ENCODE measurements around the gene G6PC3.

G6PC3 gene

GRCh38 chr17:44105941-44106340, 35.4 kb downstream of the G6PC3 start:
- no peak for ATAC-seq
- TF ChIP-seq TOX (CRISPR knock-in tag; IDR thresholded peaks at IDR 0.05; ENCODE audit: borderline replicate concordance) (no peak), ISL1 (CRISPR knock-in tag; IDR thresholded peaks at IDR 0.05) (no peak), TSHZ2 (CRISPR knock-in tag; IDR thresholded peaks at IDR 0.05) (no peak), GLIS3 (CRISPR knock-in tag; IDR thresholded peaks at IDR 0.05) (no peak)

- ATAC-seq: no peak
- TF ChIP-seq BACH2 (CRISPR knock-in tag; IDR thresholded peaks at IDR 0.05; ENCODE audit: borderline replicate concordance) (no peak), ZC3H10 (CRISPR knock-in tag; IDR thresholded peaks at IDR 0.05) (no peak), RARB (CRISPR knock-in tag; IDR thresholded peaks at IDR 0.05) (no peak), TOX (CRISPR knock-in tag; IDR thresholded peaks at IDR 0.05; ENCODE audit: borderline replicate concordance) (no peak), ZFP30 (CRISPR knock-in tag; IDR thresholded peaks at IDR 0.05) (no peak), ZNF565 (CRISPR knock-in tag; conservative IDR thresholded peaks at IDR 0.05; ENCODE audit: low read depth) (no peak), TCF4 (CRISPR knock-in tag; IDR thresholded peaks at IDR 0.05; ENCODE audit: borderline replicate concordance) (no peak), PPARA (CRISPR knock-in tag; IDR thresholded peaks at IDR 0.05; ENCODE audit: borderline replicate concordance) (no peak)
Observed at GRCh38 chr17:44106801-44107200, 36.3 kb downstream of the G6PC3 start.

DNA sequence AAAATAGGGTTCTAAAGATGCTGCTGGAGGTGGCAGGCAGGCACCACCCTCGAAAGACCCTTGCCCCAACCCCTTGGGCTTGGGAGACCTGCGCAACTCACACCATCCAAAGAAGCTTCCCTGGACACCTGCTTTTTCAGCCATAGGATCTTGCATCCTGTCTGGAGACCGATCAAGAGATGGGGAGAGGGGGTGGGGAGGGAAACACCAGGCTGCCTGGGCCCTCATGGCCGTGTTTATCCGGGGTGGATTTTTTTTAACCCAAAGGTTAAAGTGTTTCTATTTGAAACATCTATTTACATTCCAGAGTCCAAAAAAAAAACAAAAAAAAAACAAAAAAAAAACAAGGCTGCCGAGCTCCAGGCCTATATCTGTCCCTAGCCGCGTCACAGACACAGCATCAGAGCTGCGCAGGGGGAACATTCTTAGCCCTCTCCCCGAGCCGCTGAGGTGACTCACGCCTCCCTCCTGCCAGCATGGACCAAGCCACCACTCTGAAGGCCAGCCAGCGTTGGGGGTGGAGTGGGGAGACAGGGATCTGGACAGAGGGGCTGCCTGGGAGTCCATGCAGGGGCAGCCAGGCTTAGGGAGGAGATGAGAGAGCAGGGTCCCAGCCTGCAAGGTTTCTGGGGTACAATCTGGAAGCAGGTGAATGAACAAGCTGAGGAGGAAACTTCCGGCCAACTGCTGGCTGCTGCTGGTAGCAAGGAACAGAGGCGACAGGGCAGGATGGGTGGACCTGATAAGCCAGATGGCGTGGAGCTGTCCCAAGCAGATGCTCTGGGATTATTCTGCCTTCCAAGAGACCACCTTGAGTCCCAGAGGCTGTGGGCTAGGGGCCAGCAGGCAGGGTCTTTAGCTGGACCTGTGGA, 38.1 kb downstream of the G6PC3 start:
- peak; percentile 85 for ATAC-seq
- TF ChIP-seq TSHZ2 (CRISPR knock-in tag; IDR thresholded peaks at IDR 0.05): no peak
- TF ChIP-seq, protein P1, sequence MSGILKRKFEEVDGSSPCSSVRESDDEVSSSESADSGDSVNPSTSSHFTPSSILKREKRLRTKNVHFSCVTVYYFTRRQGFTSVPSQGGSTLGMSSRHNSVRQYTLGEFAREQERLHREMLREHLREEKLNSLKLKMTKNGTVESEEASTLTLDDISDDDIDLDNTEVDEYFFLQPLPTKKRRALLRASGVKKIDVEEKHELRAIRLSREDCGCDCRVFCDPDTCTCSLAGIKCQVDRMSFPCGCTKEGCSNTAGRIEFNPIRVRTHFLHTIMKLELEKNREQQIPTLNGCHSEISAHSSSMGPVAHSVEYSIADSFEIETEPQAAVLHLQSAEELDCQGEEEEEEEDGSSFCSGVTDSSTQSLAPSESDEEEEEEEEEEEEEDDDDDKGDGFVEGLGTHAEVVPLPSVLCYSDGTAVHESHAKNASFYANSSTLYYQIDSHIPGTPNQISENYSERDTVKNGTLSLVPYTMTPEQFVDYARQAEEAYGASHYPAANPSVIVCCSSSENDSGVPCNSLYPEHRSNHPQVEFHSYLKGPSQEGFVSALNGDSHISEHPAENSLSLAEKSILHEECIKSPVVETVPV (CRISPR knock-in tag; IDR thresholded peaks at IDR 0.05): no peak
- no peak for TF ChIP-seq PATZ1 (CRISPR knock-in tag; IDR thresholded peaks at IDR 0.05; ENCODE audit: borderline replicate concordance)
- TF ChIP-seq, protein P2, sequence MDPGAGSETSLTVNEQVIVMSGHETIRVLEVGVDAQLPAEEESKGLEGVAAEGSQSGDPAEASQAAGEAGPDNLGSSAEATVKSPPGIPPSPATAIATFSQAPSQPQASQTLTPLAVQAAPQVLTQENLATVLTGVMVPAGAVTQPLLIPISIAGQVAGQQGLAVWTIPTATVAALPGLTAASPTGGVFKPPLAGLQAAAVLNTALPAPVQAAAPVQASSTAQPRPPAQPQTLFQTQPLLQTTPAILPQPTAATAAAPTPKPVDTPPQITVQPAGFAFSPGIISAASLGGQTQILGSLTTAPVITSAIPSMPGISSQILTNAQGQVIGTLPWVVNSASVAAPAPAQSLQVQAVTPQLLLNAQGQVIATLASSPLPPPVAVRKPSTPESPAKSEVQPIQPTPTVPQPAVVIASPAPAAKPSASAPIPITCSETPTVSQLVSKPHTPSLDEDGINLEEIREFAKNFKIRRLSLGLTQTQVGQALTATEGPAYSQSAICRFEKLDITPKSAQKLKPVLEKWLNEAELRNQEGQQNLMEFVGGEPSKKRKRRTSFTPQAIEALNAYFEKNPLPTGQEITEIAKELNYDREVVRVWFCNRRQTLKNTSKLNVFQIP (CRISPR knock-in tag; IDR thresholded peaks at IDR 0.05; ENCODE audit: borderline replicate concordance, low read depth): no peak
- no peak for TF ChIP-seq BACH2 (CRISPR knock-in tag; IDR thresholded peaks at IDR 0.05; ENCODE audit: borderline replicate concordance)
- TF ChIP-seq OSR1 (CRISPR knock-in tag; IDR thresholded peaks at IDR 0.05): no peak

DNA sequence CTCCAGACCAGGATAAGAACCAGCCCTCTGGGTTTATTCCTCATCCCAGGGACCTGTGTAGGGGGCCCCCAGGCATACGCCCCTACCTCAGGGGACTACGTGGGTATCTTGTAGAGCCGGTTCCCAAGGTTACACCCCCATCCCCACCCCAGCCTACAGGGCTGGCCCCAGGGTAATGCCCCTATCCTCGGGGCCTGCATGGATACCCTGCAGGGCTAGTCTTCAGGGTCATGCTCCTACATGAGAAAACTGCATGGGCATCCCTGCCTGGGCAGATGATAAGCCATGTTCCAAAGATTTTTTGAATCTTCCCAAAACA, 38.7 kb downstream of the G6PC3 start:
- ATAC-seq: no peak
- no peak for TF ChIP-seq ARNTL (CRISPR knock-in tag; IDR thresholded peaks at IDR 0.05; ENCODE audit: borderline replicate concordance, low read depth)
- TF ChIP-seq TSHZ2 (CRISPR knock-in tag; IDR thresholded peaks at IDR 0.05): no peak
- TF ChIP-seq, protein P2 (CRISPR knock-in tag; IDR thresholded peaks at IDR 0.05; ENCODE audit: borderline replicate concordance, low read depth): no peak
- TF ChIP-seq, protein P1 (CRISPR knock-in tag; IDR thresholded peaks at IDR 0.05): no peak

All from SK-N-SH treated with all-trans-retinoic acid at 6 μM for 48 hours (cell line).